SK-N-SH (cell line): ENCODE measurements around the gene RPS6KB2. TPM values are rescaled to one million over a fixed set of nuclear protein-coding genes. Genes with fewer than 3 reads are reported as not detected.

Experiments
- CTCF ChIA-PET: fragments of 300-600, 350-600 bp; formaldehyde crosslinking; extraction: SDS; loops from one replicate; lab custom pipeline; 2021; lab: Yijun Ruan, JAX
- POLR2A ChIA-PET: fragments of 350-600 bp; sonication (Branson Sonifier 250); formaldehyde crosslinking; extraction: SDS; loops from one replicate; lab custom pipeline; 2020; ENCODE audit warnings: antibody characterized with exemption, inconsistent platforms; lab: Yijun Ruan, JAX
- DNase-seq: peaks from one replicate; pipeline ENCODE4 v3.0.0; 2012
- H2AFZ ChIP-seq: fragments of 200-600 bp; sonication (generic); 2 replicates; pipeline ENCODE4 v1.8.1; 2016; ENCODE audit warnings: antibody characterized with exemption, mild to moderate bottlenecking, low read depth
- H3F3A ChIP-seq: fragments of 200-600 bp; sonication (generic); replicated peaks from 2 replicates; pipeline ENCODE3; 2016; ENCODE audit warnings: antibody characterized with exemption, mild to moderate bottlenecking; ENCODE audit not compliant: insufficient read depth
- H3K27ac ChIP-seq, 2 experiments: fragments of 200-500 bp in 1 of 2; fragments of 200-600 bp in 1 of 2; sonication (Bioruptor generic) in 1 of 2; sonication (generic), shearing (Covaris generic) in 1 of 2; 2 replicates each; pipeline versions ENCODE4 v1.5.1 to v1.6.1; 2014 to 2016; ENCODE audit warnings: low read depth in 2 of 2, inconsistent platforms in 1 of 2, low read length in 1 of 2, mild to moderate bottlenecking in 1 of 2, mixed read lengths in 1 of 2
- H3K27me3 ChIP-seq: fragments of 200-600 bp; sonication (generic), shearing (Covaris generic); 2 replicates; pipeline ENCODE4 v1.6.1; 2016; ENCODE audit warnings: mixed run types; ENCODE audit not compliant: insufficient read depth
- H3K36me3 ChIP-seq, 2 experiments: fragments of 200-500 bp in 1 of 2; fragments of 200-600 bp in 1 of 2; sonication (Bioruptor generic) in 1 of 2; sonication (generic) in 1 of 2; replicated peaks in 1 of 2; 2 replicates each; pipeline versions ENCODE3 to v1.5.1; 2014 to 2016; ENCODE audit warnings: low read length in 1 of 2, mild to moderate bottlenecking in 1 of 2; ENCODE audit not compliant: insufficient read depth in 2 of 2, control insufficient read depth in 1 of 2
- H3K4me1 ChIP-seq, 2 experiments: fragments of 200-500 bp in 1 of 2; fragments of 200-600 bp in 1 of 2; sonication (Bioruptor generic) in 1 of 2; sonication (generic), shearing (Covaris generic) in 1 of 2; 2 replicates each; pipeline versions ENCODE4 v1.5.1 to v1.6.1; 2014 to 2016; ENCODE audit warnings: low read depth in 1 of 2, low read length in 1 of 2, mixed run types in 1 of 2; ENCODE audit not compliant: insufficient read depth in 2 of 2, control insufficient read depth in 1 of 2
- H3K4me2 ChIP-seq: fragments of 200-600 bp; sonication (generic), shearing (Covaris generic); 2 replicates; pipeline ENCODE4 v1.6.1; 2017; ENCODE audit warnings: mixed run types
- H3K4me3 ChIP-seq, 2 experiments: fragments of 200-500 bp in 1 of 2; fragments of 200-600 bp in 1 of 2; sonication (Bioruptor generic) in 1 of 2; sonication (generic), shearing (Covaris generic) in 1 of 2; 2 replicates each; pipeline versions ENCODE4 v1.5.1 to v1.8.1; 2014 to 2016; ENCODE audit warnings: low read depth in 2 of 2, inconsistent platforms in 1 of 2, low read length in 1 of 2, mild to moderate bottlenecking in 1 of 2, mixed read lengths in 1 of 2, moderate library complexity in 1 of 2
- H3K79me2 ChIP-seq: fragments of 200-600 bp; sonication (generic); 2 replicates; pipeline ENCODE4 v1.8.1; 2017; ENCODE audit warnings: mild to moderate bottlenecking; ENCODE audit not compliant: insufficient read depth
- H3K9ac ChIP-seq: fragments of 200-600 bp; sonication (generic); 2 replicates; pipeline ENCODE4 v1.6.1; 2017; ENCODE audit warnings: mixed run types
- H3K9me2 ChIP-seq: fragments of 200-600 bp; sonication (generic); 2 replicates; pipeline ENCODE4 v1.6.1; 2017; ENCODE audit warnings: mixed run types
- H3K9me3 ChIP-seq: fragments of 200-600 bp; sonication (generic); 2 replicates; pipeline ENCODE4 v1.6.1; 2017; ENCODE audit warnings: mixed run types, mild to moderate bottlenecking, moderate library complexity
- H4K20me1 ChIP-seq: fragments of 200-600 bp; sonication (generic); 2 replicates; pipeline ENCODE4 v1.6.1; 2017; ENCODE audit warnings: mild to moderate bottlenecking, mixed run types; ENCODE audit not compliant: insufficient read depth
- CTCF ChIP-seq: fragments of 200-600 bp; sonication (generic); IDR thresholded peaks from 2 replicates; pipeline ENCODE4 v1.6.1; 2017; ENCODE audit warnings: antibody characterized with exemption, mild to moderate bottlenecking, moderate library complexity
- ELF1 ChIP-seq: IDR thresholded peaks from 2 replicates; pipeline ENCODE4 v1.4.0; 2012
- EP300 ChIP-seq, 2 experiments: IDR thresholded peaks; 2 replicates each; pipeline versions ENCODE4 v1.4.0 to v1.6.1; 2012; ENCODE audit warnings: borderline replicate concordance in 1 of 2, low read depth in 1 of 2, low read length in 1 of 2
- EZH2phosphoT487 ChIP-seq: fragments of 200-600 bp; sonication (generic); IDR thresholded peaks from 2 replicates; pipeline ENCODE4 v1.6.1; 2017; ENCODE audit warnings: low read depth, mixed run types, mild to moderate bottlenecking, antibody characterized with exemption, moderate library complexity, borderline replicate concordance
- GATA2 ChIP-seq: sonication (generic); formaldehyde crosslinking; IDR thresholded peaks from 2 replicates; pipeline ENCODE4 v1.5.0; 2020; ENCODE audit warnings: mild to moderate bottlenecking, missing genetic modification reagents
- IRF3 ChIP-seq: fragments of 150-350 bp; IDR thresholded peaks from 2 replicates; pipeline ENCODE4 v1.6.1; 2016; ENCODE audit warnings: mild to moderate bottlenecking, low read depth, low read length
- JUND ChIP-seq: IDR thresholded peaks from 2 replicates; pipeline ENCODE4 v1.4.0; 2012
- MAX ChIP-seq: IDR thresholded peaks from 2 replicates; pipeline ENCODE4 v1.4.0; 2012; ENCODE audit warnings: low read depth
- POLR2AphosphoS5 ChIP-seq: IDR thresholded peaks from 2 replicates; pipeline ENCODE4 v1.6.1; 2012; ENCODE audit warnings: low read depth, low read length
- RCOR1 ChIP-seq: fragments of 150-350 bp; IDR thresholded peaks from 2 replicates; pipeline ENCODE4 v1.6.1; 2017; ENCODE audit warnings: antibody characterized with exemption, low read length
- REST ChIP-seq: IDR thresholded peaks from 2 replicates; pipeline ENCODE4 v1.6.1; 2012; ENCODE audit warnings: mild to moderate bottlenecking, low read depth, low read length, moderate library complexity
- RXRA ChIP-seq: IDR thresholded peaks from 2 replicates; pipeline ENCODE4 v1.4.0; 2012; ENCODE audit warnings: low read depth, mild to moderate bottlenecking, borderline replicate concordance
- SIN3A ChIP-seq: IDR thresholded peaks from 2 replicates; pipeline ENCODE4 v1.6.1; 2012; ENCODE audit warnings: low read depth, mild to moderate bottlenecking, low read length, moderate library complexity, borderline replicate concordance
- TCF12 ChIP-seq: IDR thresholded peaks from 2 replicates; pipeline ENCODE4 v1.4.0; 2012
- TEAD4 ChIP-seq: IDR thresholded peaks from 2 replicates; pipeline ENCODE4 v1.4.0; 2012; ENCODE audit warnings: mild to moderate bottlenecking, borderline replicate concordance; ENCODE audit not compliant: insufficient read depth
- USF2 ChIP-seq: fragments of 150-350 bp; IDR thresholded peaks from 2 replicates; pipeline ENCODE4 v1.6.1; 2017; ENCODE audit warnings: antibody characterized with exemption, low read length, low read depth, borderline replicate concordance
- WGBS: methylation state at CpG from one replicate; pipeline ENCODE4 v1.1.6; 2017; ENCODE audit warnings: low lambda C conversion rate; 5-methylcytosine and 5-hydroxymethylcytosine counted together
- polyA plus RNA-seq, 3 experiments: library from polyadenylated mRNA; depleted of rRNA; stranded (reverse); fragments of >200 nt; gene quantifications; 2 replicates each; pipeline ENCODE4 v1.2.3, GENCODE V29; 2012
- TF ChIP-seq, protein P1 (sequence below): IDR thresholded peaks from 2 replicates; pipeline ENCODE4; 2012

Gene RPS6KB2
- polyA plus RNA-seq, 1 of the 3 experiments (the other 2 are of a cell fraction) = 52.0 TPM

GRCh38 chr11:67411785-67412152, 16.5 kb upstream of the RPS6KB2 start:
- no peak for DNase-seq
- no peak for TF ChIP-seq TEAD4
- TF ChIP-seq TCF12 = no peak
- TF ChIP-seq, all 33 proteins: peak for 0
- Histone ChIP-seq H3K9me2 (no peaks in the 10 kb centered on the region), H3K4me3 (no peak overlapping the region), H4K20me1 (no peaks in the 10 kb centered on the region), H3K4me2 (no peak overlapping the region), H3K36me3 (no peaks in the 10 kb centered on the region), H3F3A (no peaks in the 10 kb centered on the region), H3K9me3 (no peaks in the 10 kb centered on the region), H3K27me3 (no peaks in the 10 kb centered on the region), H3K27ac (no peak overlapping the region), H3K79me2 (no peaks in the 10 kb centered on the region), H2AFZ (no peak overlapping the region), H3K4me1 (peaks cover 2 to 3% of the 10 kb centered on the region in 2 experiments; a peak in 1 of 4 replicates), H3K9ac (no peak overlapping the region)
- ChIA-PET CTCF (interaction anchor here (3.4 kb wide), 1 partner anchor 10 kb away, joined by 12 read pairs; the partner anchor contains the start of gene PPP1CA), POLR2A (interaction anchor here (0.9 kb wide), 1 partner anchor 10 kb away, joined by 3 read pairs; the partner anchor contains the start of gene PPP1CA)
- WGBS = 60% methylated on average over 5 of the region's 7 CpGs

GRCh38 chr11:67412495-67413179, 15.7 kb upstream of the RPS6KB2 start:
- Histone ChIP-seq H3K79me2 (no peaks in the 10 kb centered on the region), H2AFZ (no peak overlapping the region), H3K4me1 (peaks cover 2 to 3% of the 10 kb centered on the region in 2 experiments; a peak in 1 of 4 replicates), H3K9ac (no peak overlapping the region), H3K9me3 (no peaks in the 10 kb centered on the region), H3K4me3 (no peak overlapping the region), H3K9me2 (no peaks in the 10 kb centered on the region), H3K4me2 (no peak overlapping the region), H3F3A (no peaks in the 10 kb centered on the region), H3K27me3 (no peaks in the 10 kb centered on the region), H3K36me3 (no peaks in the 10 kb centered on the region), H3K27ac (no peak overlapping the region), H4K20me1 (no peaks in the 10 kb centered on the region)
- 50% methylated on average over 4 of the region's 9 CpGs for WGBS
- no peak for DNase-seq
- ChIA-PET CTCF (interaction anchor here (3.1 to 3.4 kb wide), 2 partner anchors 11 to 30 kb away, joined by 11 to 12 read pairs; partner anchors contain the start of gene PPP1CA), POLR2A (interaction anchor here (0.9 kb wide), 1 partner anchor 11 kb away, joined by 3 read pairs; the partner anchor contains the start of gene PPP1CA)
- TF ChIP-seq POLR2AphosphoS5 = no peak
- TF ChIP-seq TCF12 = no peak
- no peak for TF ChIP-seq IRF3
- TF ChIP-seq USF2 = no peak
- TF ChIP-seq EZH2phosphoT487 = no peak
- TF ChIP-seq, protein P1, sequence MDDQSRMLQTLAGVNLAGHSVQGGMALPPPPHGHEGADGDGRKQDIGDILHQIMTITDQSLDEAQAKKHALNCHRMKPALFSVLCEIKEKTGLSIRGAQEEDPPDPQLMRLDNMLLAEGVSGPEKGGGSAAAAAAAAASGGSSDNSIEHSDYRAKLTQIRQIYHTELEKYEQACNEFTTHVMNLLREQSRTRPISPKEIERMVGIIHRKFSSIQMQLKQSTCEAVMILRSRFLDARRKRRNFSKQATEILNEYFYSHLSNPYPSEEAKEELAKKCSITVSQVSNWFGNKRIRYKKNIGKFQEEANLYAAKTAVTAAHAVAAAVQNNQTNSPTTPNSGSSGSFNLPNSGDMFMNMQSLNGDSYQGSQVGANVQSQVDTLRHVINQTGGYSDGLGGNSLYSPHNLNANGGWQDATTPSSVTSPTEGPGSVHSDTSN = no peak
- no peak for TF ChIP-seq CTCF
- no peak for TF ChIP-seq SIN3A
- no peak for TF ChIP-seq RXRA
- TF ChIP-seq TEAD4 = no peak
- no peak for TF ChIP-seq RCOR1
- TF ChIP-seq JUND = no peak
- no peak for TF ChIP-seq EP300 (IDR thresholded peaks at IDR 0.05; ENCODE audit: borderline replicate concordance in 1 of 2, low read depth in 1 of 2, low read length in 1 of 2)
- no peak for TF ChIP-seq GATA2
- TF ChIP-seq REST = no peak
- TF ChIP-seq ELF1 = no peak
- TF ChIP-seq MAX = no peak
